SK-N-SH (cell line): ENCODE measurements around the gene MYO1E. TPM values are rescaled to one million over a fixed set of nuclear protein-coding genes. Genes with fewer than 3 reads are reported as not detected.

Source experiments
- CTCF ChIA-PET: fragments of 300-600, 350-600 bp; formaldehyde crosslinking; extraction: SDS; loops from one replicate; lab custom pipeline; 2021; lab: Yijun Ruan, JAX
- POLR2A ChIA-PET: fragments of 350-600 bp; sonication (Branson Sonifier 250); formaldehyde crosslinking; extraction: SDS; loops from one replicate; lab custom pipeline; 2020; ENCODE audit warnings: antibody characterized with exemption, inconsistent platforms; lab: Yijun Ruan, JAX
- DNase-seq: peaks from one replicate; pipeline ENCODE4 v3.0.0; 2012
- H2AFZ ChIP-seq: fragments of 200-600 bp; sonication (generic); 2 replicates; pipeline ENCODE4 v1.8.1; 2016; ENCODE audit warnings: antibody characterized with exemption, mild to moderate bottlenecking, low read depth
- H3F3A ChIP-seq: fragments of 200-600 bp; sonication (generic); replicated peaks from 2 replicates; pipeline ENCODE3; 2016; ENCODE audit warnings: antibody characterized with exemption, mild to moderate bottlenecking; ENCODE audit not compliant: insufficient read depth
- H3K27ac ChIP-seq, 2 experiments: fragments of 200-500 bp in 1 of 2; fragments of 200-600 bp in 1 of 2; sonication (Bioruptor generic) in 1 of 2; sonication (generic), shearing (Covaris generic) in 1 of 2; 2 replicates each; pipeline versions ENCODE4 v1.5.1 to v1.6.1; 2014 to 2016; ENCODE audit warnings: low read depth in 2 of 2, inconsistent platforms in 1 of 2, low read length in 1 of 2, mild to moderate bottlenecking in 1 of 2, mixed read lengths in 1 of 2
- H3K27me3 ChIP-seq: fragments of 200-600 bp; sonication (generic), shearing (Covaris generic); 2 replicates; pipeline ENCODE4 v1.6.1; 2016; ENCODE audit warnings: mixed run types; ENCODE audit not compliant: insufficient read depth
- H3K36me3 ChIP-seq, 2 experiments: fragments of 200-500 bp in 1 of 2; fragments of 200-600 bp in 1 of 2; sonication (Bioruptor generic) in 1 of 2; sonication (generic) in 1 of 2; replicated peaks in 1 of 2; 2 replicates each; pipeline versions ENCODE3 to v1.5.1; 2014 to 2016; ENCODE audit warnings: low read length in 1 of 2, mild to moderate bottlenecking in 1 of 2; ENCODE audit not compliant: insufficient read depth in 2 of 2, control insufficient read depth in 1 of 2
- H3K4me1 ChIP-seq, 2 experiments: fragments of 200-500 bp in 1 of 2; fragments of 200-600 bp in 1 of 2; sonication (Bioruptor generic) in 1 of 2; sonication (generic), shearing (Covaris generic) in 1 of 2; 2 replicates each; pipeline versions ENCODE4 v1.5.1 to v1.6.1; 2014 to 2016; ENCODE audit warnings: low read depth in 1 of 2, low read length in 1 of 2, mixed run types in 1 of 2; ENCODE audit not compliant: insufficient read depth in 2 of 2, control insufficient read depth in 1 of 2
- H3K4me2 ChIP-seq: fragments of 200-600 bp; sonication (generic), shearing (Covaris generic); 2 replicates; pipeline ENCODE4 v1.6.1; 2017; ENCODE audit warnings: mixed run types
- H3K4me3 ChIP-seq, 2 experiments: fragments of 200-500 bp in 1 of 2; fragments of 200-600 bp in 1 of 2; sonication (Bioruptor generic) in 1 of 2; sonication (generic), shearing (Covaris generic) in 1 of 2; 2 replicates each; pipeline versions ENCODE4 v1.5.1 to v1.8.1; 2014 to 2016; ENCODE audit warnings: low read depth in 2 of 2, inconsistent platforms in 1 of 2, low read length in 1 of 2, mild to moderate bottlenecking in 1 of 2, mixed read lengths in 1 of 2, moderate library complexity in 1 of 2
- H3K79me2 ChIP-seq: fragments of 200-600 bp; sonication (generic); 2 replicates; pipeline ENCODE4 v1.8.1; 2017; ENCODE audit warnings: mild to moderate bottlenecking; ENCODE audit not compliant: insufficient read depth
- H3K9ac ChIP-seq: fragments of 200-600 bp; sonication (generic); 2 replicates; pipeline ENCODE4 v1.6.1; 2017; ENCODE audit warnings: mixed run types
- H3K9me2 ChIP-seq: fragments of 200-600 bp; sonication (generic); 2 replicates; pipeline ENCODE4 v1.6.1; 2017; ENCODE audit warnings: mixed run types
- H3K9me3 ChIP-seq: fragments of 200-600 bp; sonication (generic); 2 replicates; pipeline ENCODE4 v1.6.1; 2017; ENCODE audit warnings: mixed run types, mild to moderate bottlenecking, moderate library complexity
- H4K20me1 ChIP-seq: fragments of 200-600 bp; sonication (generic); 2 replicates; pipeline ENCODE4 v1.6.1; 2017; ENCODE audit warnings: mild to moderate bottlenecking, mixed run types; ENCODE audit not compliant: insufficient read depth
- ELF1 ChIP-seq: IDR thresholded peaks from 2 replicates; pipeline ENCODE4 v1.4.0; 2012
- FOSL2 ChIP-seq: IDR thresholded peaks from 2 replicates; pipeline ENCODE4 v1.4.0; 2012; ENCODE audit warnings: low read depth, mild to moderate bottlenecking, moderate library complexity, borderline replicate concordance
- FOXJ3 ChIP-seq: sonication (generic); formaldehyde crosslinking; IDR thresholded peaks from 2 replicates; pipeline ENCODE4 v1.5.1; 2020; ENCODE audit warnings: mild to moderate bottlenecking, missing genetic modification reagents
- GATA2 ChIP-seq: sonication (generic); formaldehyde crosslinking; IDR thresholded peaks from 2 replicates; pipeline ENCODE4 v1.5.0; 2020; ENCODE audit warnings: mild to moderate bottlenecking, missing genetic modification reagents
- IRF3 ChIP-seq: fragments of 150-350 bp; IDR thresholded peaks from 2 replicates; pipeline ENCODE4 v1.6.1; 2016; ENCODE audit warnings: mild to moderate bottlenecking, low read depth, low read length
- JUND ChIP-seq: IDR thresholded peaks from 2 replicates; pipeline ENCODE4 v1.4.0; 2012
- MAX ChIP-seq: IDR thresholded peaks from 2 replicates; pipeline ENCODE4 v1.4.0; 2012; ENCODE audit warnings: low read depth
- MXI1 ChIP-seq: IDR thresholded peaks from 2 replicates; pipeline ENCODE4 v1.6.1; 2012; ENCODE audit warnings: mild to moderate bottlenecking, low read depth, low read length, improper control_type of control experiment
- NFIC ChIP-seq: IDR thresholded peaks from 2 replicates; pipeline ENCODE4 v1.4.0; 2012; ENCODE audit warnings: borderline replicate concordance
- NRF1 ChIP-seq: IDR thresholded peaks from 2 replicates; pipeline ENCODE4 v1.6.1; 2012; ENCODE audit warnings: low read depth, mild to moderate bottlenecking, low read length
- PBX3 ChIP-seq: IDR thresholded peaks from 2 replicates; pipeline ENCODE4; 2012
- RCOR1 ChIP-seq: fragments of 150-350 bp; IDR thresholded peaks from 2 replicates; pipeline ENCODE4 v1.6.1; 2017; ENCODE audit warnings: antibody characterized with exemption, low read length
- RXRA ChIP-seq: IDR thresholded peaks from 2 replicates; pipeline ENCODE4 v1.4.0; 2012; ENCODE audit warnings: low read depth, mild to moderate bottlenecking, borderline replicate concordance
- SIN3A ChIP-seq: IDR thresholded peaks from 2 replicates; pipeline ENCODE4 v1.6.1; 2012; ENCODE audit warnings: low read depth, mild to moderate bottlenecking, low read length, moderate library complexity, borderline replicate concordance
- TEAD4 ChIP-seq: IDR thresholded peaks from 2 replicates; pipeline ENCODE4 v1.4.0; 2012; ENCODE audit warnings: mild to moderate bottlenecking, borderline replicate concordance; ENCODE audit not compliant: insufficient read depth
- USF1 ChIP-seq: IDR thresholded peaks from 2 replicates; pipeline ENCODE4 v1.4.0; 2012; ENCODE audit warnings: low read depth, borderline replicate concordance
- USF2 ChIP-seq: fragments of 150-350 bp; IDR thresholded peaks from 2 replicates; pipeline ENCODE4 v1.6.1; 2017; ENCODE audit warnings: antibody characterized with exemption, low read length, low read depth, borderline replicate concordance
- YY1 ChIP-seq: IDR thresholded peaks from 2 replicates; pipeline ENCODE4 v1.4.0; 2012; ENCODE audit warnings: low read depth, mild to moderate bottlenecking
- ZBTB33 ChIP-seq: IDR thresholded peaks from 2 replicates; pipeline ENCODE4 v1.4.0; 2012; ENCODE audit warnings: low read depth, borderline replicate concordance
- WGBS: methylation state at CpG from one replicate; pipeline ENCODE4 v1.1.6; 2017; ENCODE audit warnings: low lambda C conversion rate; 5-methylcytosine and 5-hydroxymethylcytosine counted together
- polyA plus RNA-seq, 3 experiments: library from polyadenylated mRNA; depleted of rRNA; stranded (reverse); fragments of >200 nt; gene quantifications; 2 replicates each; pipeline ENCODE4 v1.2.3, GENCODE V29; 2012

MYO1E gene
- polyA plus RNA-seq, 1 of the 3 experiments (the other 2 are of a cell fraction): 9.7 TPM

GRCh38 chr15:59282515-59283337 is 89.9 kb downstream of the MYO1E start:
- no peak overlapping the region for H3K9ac ChIP-seq
- H3K4me1 ChIP-seq: peaks cover 0 to 4% of the 10 kb centered on the region in 2 experiments; a peak in 1 of 4 replicates
- ChIA-PET POLR2A (no interaction called here), CTCF (no interaction called here)
- H4K20me1 ChIP-seq: no peaks in the 10 kb centered on the region
- TF ChIP-seq RCOR1 (no peak), IRF3 (no peak), YY1 (no peak), MXI1 (no peak), FOSL2 (no peak), MAX (no peak), ZBTB33 (no peak), ELF1 (no peak), USF2 (no peak), NFIC (no peak), SIN3A (no peak), RXRA (no peak), JUND (no peak), GATA2 (no peak), USF1 (no peak), NRF1 (no peak), PBX3 (no peak), TEAD4 (no peak), FOXJ3 (CRISPR knock-in tag) (no peak)
- no peaks in the 10 kb centered on the region for H3K27me3 ChIP-seq
- H3K4me2 ChIP-seq: no peak overlapping the region
- no peaks in the 10 kb centered on the region for H3K9me2 ChIP-seq
- peaks cover 6% of the 10 kb centered on the region for H3F3A ChIP-seq
- H3K27ac ChIP-seq: no peak overlapping the region
- 90% methylated on average over 14 of the region's 14 CpGs for WGBS
- no peaks in the 10 kb centered on the region for H3K9me3 ChIP-seq
- no peak overlapping the region for H2AFZ ChIP-seq
- H3K36me3 ChIP-seq: no peaks in the 10 kb centered on the region
- H3K79me2 ChIP-seq: peaks cover 22% of the 10 kb centered on the region
- peak; percentile 32 for DNase-seq
- no peak overlapping the region for H3K4me3 ChIP-seq
